ENCODE results near the gene MYL10.

GRCh38 chr7:101582971-101583370, 46.1 kb downstream of the MYL10 start:
- no peak for TF ChIP-seq POLR2AphosphoS5 (IDR thresholded peaks at IDR 0.05)
- TF ChIP-seq CTCF (IDR thresholded peaks at IDR 0.05): no peak

All from transverse colon (tissue), 4 donors.